ENCODE measurements around the gene FAM83C. TPM values are rescaled to one million over a fixed set of nuclear protein-coding genes. Genes with fewer than 3 reads are reported as not detected.

FAM83C gene
- total RNA-seq, 1 experiment from 2014 or later: not detected

GRCh38 chr20:35279533-35280174 is 12.6 kb downstream of the FAM83C start:
- H3K36me3 Mint-ChIP-seq (ENCODE audit: insufficient read depth, unreplicated experiment): peaks cover 96% of the 10 kb centered on the region
- BruUV-seq (replicated peaks): no TSS peak
- no peak for DNase-seq
- CTCF ChIA-PET: no interaction called here
- H3K27ac Mint-ChIP-seq (ENCODE audit: unreplicated experiment): peak overlapping the region; percentile 95
- no peak for TF ChIP-seq CTCF (IDR thresholded peaks at IDR 0.05; ENCODE audit: unreplicated experiment)
- H3K9me3 Mint-ChIP-seq (ENCODE audit: low read depth, unreplicated experiment): no peaks in the 10 kb centered on the region
- no peak overlapping the region for H3K4me3 Mint-ChIP-seq (ENCODE audit: low read depth, unreplicated experiment)
- H3K4me1 Mint-ChIP-seq (ENCODE audit: low read depth, unreplicated experiment): peaks cover 26% of the 10 kb centered on the region
- intact Hi-C loops (cut with micrococcal nuclease; ENCODE audit: unreplicated experiment): no loop called here
- no peaks in the 10 kb centered on the region for H3K27me3 Mint-ChIP-seq (ENCODE audit: unreplicated experiment)

DNA sequence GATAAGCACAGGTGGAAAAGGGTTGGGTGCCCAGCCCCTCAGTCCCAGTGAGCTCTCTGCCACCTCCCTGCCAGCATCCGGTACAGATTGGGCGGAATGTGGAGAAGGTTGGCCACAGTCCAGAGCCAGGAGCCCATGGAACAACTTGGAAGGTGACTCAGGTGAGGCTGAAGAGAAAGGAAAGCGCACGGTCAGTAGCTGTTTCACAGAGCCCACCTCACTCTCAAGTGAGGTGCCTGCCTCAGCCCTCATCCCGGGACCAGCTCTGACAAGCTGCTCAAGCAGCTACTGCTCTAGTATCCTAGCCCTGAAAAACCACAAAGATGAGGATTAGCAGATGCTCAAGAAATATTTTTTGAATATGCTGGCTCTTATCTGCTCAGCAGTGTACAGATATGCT is 13.2 kb downstream of the FAM83C start:
- Mint-ChIP-seq H3K4me3 (ENCODE audit: low read depth, unreplicated experiment) (no peak overlapping the region), H3K27ac (ENCODE audit: unreplicated experiment) (peak overlapping the region; percentile 95), H3K27me3 (ENCODE audit: unreplicated experiment) (no peaks in the 10 kb centered on the region), H3K36me3 (ENCODE audit: insufficient read depth, unreplicated experiment) (peaks cover 96% of the 10 kb centered on the region), H3K9me3 (ENCODE audit: low read depth, unreplicated experiment) (no peaks in the 10 kb centered on the region), H3K4me1 (ENCODE audit: low read depth, unreplicated experiment) (peaks cover 25% of the 10 kb centered on the region)
- DNase-seq: no peak
- TF ChIP-seq CTCF (IDR thresholded peaks at IDR 0.05; ENCODE audit: unreplicated experiment): no peak
- no TSS peak for BruUV-seq (replicated peaks)
- CTCF ChIA-PET: no interaction called here
- intact Hi-C loops (cut with micrococcal nuclease; ENCODE audit: unreplicated experiment): no loop called here

GRCh38 chr20:35277531-35278395 is 14.5 kb downstream of the FAM83C start, which contains the start of gene MMP24OS:
Gene MMP24OS, minus strand, starts transcription at chr20:35278122. Its CDS starts 193 bp downstream, at chr20:35277929.
- no peaks in the 10 kb centered on the region for H3K9me3 Mint-ChIP-seq (ENCODE audit: low read depth, unreplicated experiment)
- peak; percentile 17 for TF ChIP-seq CTCF (IDR thresholded peaks at IDR 0.05; ENCODE audit: unreplicated experiment)
- H3K27ac Mint-ChIP-seq (ENCODE audit: unreplicated experiment): peak within 1 kb of the TSS; percentile 95
- peak; percentile 98 for DNase-seq
- CTCF ChIA-PET: interaction anchor here (0.6 to 2.7 kb wide), 10 partner anchors 9 to 241 kb away, joined by 3 to 18 read pairs (median 4); partner anchors contain the start of gene EDEM2
- no TSS peak for BruUV-seq (replicated peaks)
- H3K4me1 Mint-ChIP-seq (ENCODE audit: low read depth, unreplicated experiment): peaks cover 25% of the 10 kb centered on the region
- peaks cover 96% of the 10 kb centered on the region for H3K36me3 Mint-ChIP-seq (ENCODE audit: insufficient read depth, unreplicated experiment)
- intact Hi-C loops (cut with micrococcal nuclease; ENCODE audit: unreplicated experiment): no loop called here
- H3K27me3 Mint-ChIP-seq (ENCODE audit: unreplicated experiment): no peaks in the 10 kb centered on the region
- peak within 1 kb of the TSS; percentile 85 for H3K4me3 Mint-ChIP-seq (ENCODE audit: low read depth, unreplicated experiment)

DNA sequence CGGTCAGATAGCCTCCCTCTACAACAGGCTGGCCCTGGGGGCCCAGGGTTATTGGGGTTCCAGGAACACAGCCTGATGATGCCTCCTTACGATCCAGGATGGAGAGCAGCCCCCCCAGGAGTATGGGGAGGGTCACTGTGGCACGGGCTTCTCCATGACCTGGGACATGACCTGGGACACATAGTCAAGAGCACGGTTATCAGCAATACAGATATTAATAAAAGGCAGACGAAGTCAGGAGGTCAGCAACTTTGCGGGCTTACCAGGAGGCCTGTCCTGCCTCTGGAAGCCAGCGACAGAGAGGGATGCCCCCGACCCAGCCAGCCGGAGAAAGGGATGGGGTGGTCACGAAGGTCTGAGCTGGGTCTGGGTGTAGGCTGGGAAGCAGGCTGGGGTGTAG is 15.1 kb downstream of the FAM83C start:
- Mint-ChIP-seq H3K4me1 (ENCODE audit: low read depth, unreplicated experiment) (peaks cover 25% of the 10 kb centered on the region), H3K27me3 (ENCODE audit: unreplicated experiment) (no peaks in the 10 kb centered on the region), H3K27ac (ENCODE audit: unreplicated experiment) (peak overlapping the region; percentile 95), H3K4me3 (ENCODE audit: low read depth, unreplicated experiment) (peak overlapping the region; percentile 85), H3K36me3 (ENCODE audit: insufficient read depth, unreplicated experiment) (peaks cover 91% of the 10 kb centered on the region), H3K9me3 (ENCODE audit: low read depth, unreplicated experiment) (no peaks in the 10 kb centered on the region)
- TF ChIP-seq CTCF (IDR thresholded peaks at IDR 0.05; ENCODE audit: unreplicated experiment): no peak
- CTCF ChIA-PET: interaction anchor here (1.1 to 2.7 kb wide), 6 partner anchors 8 to 181 kb away, joined by 3 to 18 read pairs (median 6); partner anchors contain the start of gene EDEM2
- no peak for DNase-seq
- BruUV-seq (replicated peaks): no TSS peak
- intact Hi-C loops (cut with micrococcal nuclease; ENCODE audit: unreplicated experiment): no loop called here

Measured in Calu3 (cell line).